H1 (cell line): Measurements from ENCODE around the gene UBR2. TPM values are rescaled to one million over a fixed set of nuclear protein-coding genes. Genes with fewer than 3 reads are reported as not detected.

Experiments
- CTCF ChIA-PET: fragments of 300-600 bp; sonication (Branson Sonifier 250); formaldehyde crosslinking; loops from one replicate; lab custom pipeline; 2021; ENCODE audit not compliant: partially characterized antibody; lab: Charles Lee
- POLR2A ChIA-PET: fragments of 300-600 bp; sonication (Branson Sonifier 250); formaldehyde crosslinking; loops from one replicate; lab custom pipeline; 2021; ENCODE audit warnings: inconsistent platforms; ENCODE audit not compliant: partially characterized antibody; lab: Charles Lee
- DNase-seq, 2 experiments: peaks; one replicate each; pipeline versions ENCODE4 v3.0.0 to v3.0.0-alpha.2; 2010 to 2022; ENCODE audit warnings: low spot score in 2 of 2, low read depth in 1 of 2, mixed read lengths in 1 of 2
- FAIRE-seq: peaks from 2 replicates; lab custom pipeline; 2011; peaks lifted over from hg19 to GRCh38; lab: Jason Lieb, UNC
- H2AFZ ChIP-seq: 2 replicates; pipeline ENCODE4 v1.8.1; 2012; ENCODE audit warnings: low read length, inconsistent platforms
- H2AK5ac ChIP-seq: 2 replicates; pipeline ENCODE4 v1.6.1; 2013; ENCODE audit warnings: low read depth, low read length
- H2BK120ac ChIP-seq: replicated peaks from 2 replicates; pipeline ENCODE3; 2013; ENCODE audit warnings: low read depth, low read length, inconsistent platforms
- H2BK12ac ChIP-seq: 2 replicates; pipeline ENCODE4 v1.6.1; 2013; ENCODE audit warnings: low read depth, low read length
- H2BK15ac ChIP-seq: 2 replicates; pipeline ENCODE4 v1.6.1; 2013; ENCODE audit warnings: low read length
- H2BK20ac ChIP-seq: 2 replicates; pipeline ENCODE4 v1.6.1; 2013; ENCODE audit warnings: low read length
- H2BK5ac ChIP-seq: 2 replicates; pipeline ENCODE4 v1.6.1; 2013; ENCODE audit warnings: low read depth, low read length
- H3K14ac ChIP-seq: 2 replicates; pipeline ENCODE4 v1.6.1; 2013; ENCODE audit warnings: inconsistent platforms; ENCODE audit not compliant: insufficient read length
- H3K18ac ChIP-seq: 2 replicates; pipeline ENCODE4 v1.6.1; 2013; ENCODE audit warnings: low read length; ENCODE audit errors: extremely low read depth
- H3K23ac ChIP-seq: 2 replicates; pipeline ENCODE4 v1.6.1; 2013; ENCODE audit warnings: inconsistent platforms; ENCODE audit not compliant: insufficient read length
- H3K23me2 ChIP-seq: 2 replicates; pipeline ENCODE4 v1.6.1; 2013; ENCODE audit warnings: low read depth, low read length
- H3K27ac ChIP-seq: 2 replicates; pipeline ENCODE4 v1.6.1; 2011; ENCODE audit warnings: low read depth, low read length, inconsistent platforms
- H3K27me3 ChIP-seq, 4 experiments: replicated peaks in 1 of 4; 1 replicate in 1 of 4; 2 replicates in 3 of 4; pipeline versions ENCODE4 v1.6.1 to v1.8.1; 2011 to 2013; ENCODE audit warnings: low read length in 3 of 4, mild to moderate bottlenecking in 3 of 4, inconsistent platforms in 2 of 4, mixed read lengths in 2 of 4, moderate library complexity in 1 of 4; ENCODE audit not compliant: control insufficient read depth in 3 of 4, insufficient read depth in 3 of 4; ENCODE audit errors: extremely low read depth in 1 of 4
- H3K36me3 ChIP-seq, 4 experiments: 2 replicates each; pipeline versions ENCODE4 v1.6.1 to v1.8.1; 2011 to 2013; ENCODE audit warnings: mild to moderate bottlenecking in 4 of 4, low read length in 3 of 4, moderate library complexity in 2 of 4, control low read depth in 1 of 4, inconsistent platforms in 1 of 4; ENCODE audit not compliant: insufficient read depth in 4 of 4, control insufficient read depth in 2 of 4
- H3K4ac ChIP-seq: replicated peaks from 2 replicates; pipeline ENCODE3; 2013; ENCODE audit warnings: low read length, low read depth, mixed read lengths, inconsistent platforms; ENCODE audit not compliant: insufficient read length
- H3K4me1 ChIP-seq, 4 experiments: replicated peaks in 1 of 4; 1 replicate in 1 of 4; 2 replicates in 3 of 4; pipeline versions ENCODE4 v1.6.1 to v1.8.1; 2011 to 2013; ENCODE audit warnings: low read length in 3 of 4, inconsistent platforms in 2 of 4, mixed read lengths in 1 of 4; ENCODE audit not compliant: insufficient read depth in 4 of 4, control insufficient read depth in 3 of 4
- H3K4me2 ChIP-seq, 2 experiments: 2 replicates each; pipeline versions ENCODE4 v1.6.1 to v1.8.1; 2011 to 2013; ENCODE audit warnings: low read depth in 2 of 2, low read length in 2 of 2, control low read depth in 1 of 2, inconsistent platforms in 1 of 2, mild to moderate bottlenecking in 1 of 2; ENCODE audit not compliant: insufficient read depth in 1 of 2
- H3K4me3 ChIP-seq, 4 experiments: fragments of 200-600, 300-600 bp in 1 of 4; sonication (generic), shearing (Covaris generic), sonication (Bioruptor Twin) in 1 of 4; 2 replicates each; pipeline versions ENCODE4 v1.5.1 to v1.8.1; 2011 to 2016; ENCODE audit warnings: low read length in 4 of 4, low read depth in 3 of 4, control low read depth in 2 of 4, inconsistent platforms in 2 of 4, mild to moderate bottlenecking in 2 of 4, mixed read lengths in 1 of 4, moderate library complexity in 1 of 4; ENCODE audit not compliant: insufficient read depth in 2 of 4; ENCODE audit errors: extremely low read depth in 1 of 4
- H3K56ac ChIP-seq: replicated peaks from 2 replicates; pipeline ENCODE3; 2013; ENCODE audit warnings: low read depth, mild to moderate bottlenecking, mixed read lengths, low read length, inconsistent platforms; ENCODE audit not compliant: insufficient read length
- H3K79me1 ChIP-seq: 2 replicates; pipeline ENCODE4 v1.6.1; 2013; ENCODE audit warnings: low read depth, low read length, control low read depth
- H3K79me2 ChIP-seq, 2 experiments: 2 replicates each; pipeline versions ENCODE4 v1.6.1 to v1.8.1; 2012 to 2013; ENCODE audit warnings: low read length in 2 of 2, mild to moderate bottlenecking in 2 of 2, inconsistent platforms in 1 of 2; ENCODE audit not compliant: insufficient read depth in 2 of 2, control insufficient read depth in 1 of 2
- H3K9ac ChIP-seq, 4 experiments: replicated peaks in 1 of 4; 1 replicate in 1 of 4; 2 replicates in 3 of 4; pipeline versions ENCODE4 v1.6.1 to v1.8.1; 2011 to 2013; ENCODE audit warnings: low read depth in 3 of 4, low read length in 3 of 4, control low read depth in 2 of 4, mild to moderate bottlenecking in 2 of 4, moderate library complexity in 2 of 4, inconsistent platforms in 1 of 4; ENCODE audit errors: extremely low read depth in 1 of 4
- H3K9me3 ChIP-seq, 2 experiments: 2 replicates each; pipeline versions ENCODE4 v1.6.1 to v1.8.1; 2012 to 2013; ENCODE audit warnings: mild to moderate bottlenecking in 2 of 2, moderate library complexity in 2 of 2, control low read depth in 1 of 2, inconsistent platforms in 1 of 2, low read depth in 1 of 2, low read length in 1 of 2, mixed read lengths in 1 of 2; ENCODE audit not compliant: insufficient read depth in 2 of 2
- H4K20me1 ChIP-seq, 2 experiments: replicated peaks in 1 of 2; 2 replicates each; pipeline versions ENCODE3 to v1.8.1; 2011 to 2013; ENCODE audit warnings: inconsistent platforms in 2 of 2, low read length in 2 of 2, mild to moderate bottlenecking in 1 of 2; ENCODE audit not compliant: insufficient read depth in 2 of 2, control insufficient read depth in 1 of 2
- H4K5ac ChIP-seq: 2 replicates; pipeline ENCODE4 v1.6.1; 2013; ENCODE audit warnings: low read length, low read depth, mixed read lengths, inconsistent platforms; ENCODE audit not compliant: insufficient read length
- H4K8ac ChIP-seq: 2 replicates; pipeline ENCODE4 v1.8.0; 2013; ENCODE audit warnings: mild to moderate bottlenecking, moderate library complexity, low read length, inconsistent platforms; ENCODE audit not compliant: insufficient read depth; ENCODE audit errors: extremely low read depth
- H4K91ac ChIP-seq: replicated peaks from 2 replicates; pipeline ENCODE3; 2013; ENCODE audit warnings: low read length, mixed read lengths, inconsistent platforms; ENCODE audit not compliant: insufficient read length
- ASH2L ChIP-seq: fragments of 200-600, 300-600 bp; sonication (generic); IDR thresholded peaks from one replicate; pipeline ENCODE4 v1.7.1; 2017; ENCODE audit warnings: low read length
- CBX8 ChIP-seq: fragments of 300-800, 300-1000 bp; sonication (generic); IDR thresholded peaks from 2 replicates; pipeline ENCODE4 v1.7.1; 2016; ENCODE audit warnings: low read depth, low read length, borderline replicate concordance
- CHD1 ChIP-seq: IDR thresholded peaks from 2 replicates; pipeline ENCODE4 v1.6.1; 2012; ENCODE audit warnings: low read depth, low read length, improper control_type of control experiment
- GTF2F1 ChIP-seq: IDR thresholded peaks from 2 replicates; pipeline ENCODE4 v1.6.1; 2012; ENCODE audit warnings: low read depth, low read length, improper control_type of control experiment, borderline replicate concordance
- KDM1A ChIP-seq: fragments of 200-600, 300-600 bp; sonication (generic); IDR thresholded peaks from 2 replicates; pipeline ENCODE4 v1.7.1; 2016; ENCODE audit warnings: mild to moderate bottlenecking, low read length, borderline replicate concordance
- KDM5A ChIP-seq: fragments of 200-600 bp; IDR thresholded peaks from 2 replicates; pipeline ENCODE4 v1.7.1; 2012; ENCODE audit warnings: mild to moderate bottlenecking, low read length, inconsistent platforms, mixed read lengths
- PHF8 ChIP-seq: fragments of 200-600 bp; sonication (generic); conservative IDR thresholded peaks from 2 replicates; pipeline ENCODE4 v1.7.1; 2012; ENCODE audit warnings: low read depth, mild to moderate bottlenecking, inconsistent platforms, low read length, moderate library complexity
- POLR2A ChIP-seq, 2 experiments: IDR thresholded peaks; 1 replicate in 1 of 2; 2 replicates in 1 of 2; pipeline ENCODE4 v1.6.1; 2011; ENCODE audit warnings: low read depth in 2 of 2, low read length in 2 of 2, mild to moderate bottlenecking in 2 of 2; ENCODE audit errors: control extremely low read depth in 1 of 2
- SIX5 ChIP-seq: IDR thresholded peaks from 2 replicates; pipeline ENCODE4 v1.6.1; 2011; ENCODE audit warnings: mild to moderate bottlenecking, low read depth, low read length
- SP1 ChIP-seq: IDR thresholded peaks from 2 replicates; pipeline ENCODE4 v1.6.1; 2011; ENCODE audit warnings: low read depth, low read length
- TAF7 ChIP-seq: optimal IDR thresholded peaks from 2 replicates; pipeline ENCODE3; 2011; ENCODE audit warnings: low read depth, mild to moderate bottlenecking, inconsistent platforms, low read length, moderate library complexity, borderline replicate concordance
- TBP ChIP-seq: IDR thresholded peaks from 2 replicates; pipeline ENCODE4 v1.6.1; 2011; ENCODE audit warnings: low read depth, low read length, improper control_type of control experiment
- TEAD4 ChIP-seq: IDR thresholded peaks from 2 replicates; pipeline ENCODE4 v1.6.1; 2012; ENCODE audit warnings: low read depth, low read length, inconsistent platforms, mixed read lengths
- YY1 ChIP-seq: IDR thresholded peaks from 2 replicates; pipeline ENCODE4 v1.6.1; 2011; ENCODE audit warnings: low read depth, mild to moderate bottlenecking, low read length
- WGBS, 2 experiments: shearing (Covaris generic) in 1 of 2; methylation state at CpG; one replicate each; pipeline versions ENCODE4 v1.1.6 to v1.1.7; 2013 to 2015; ENCODE audit warnings: low lambda C conversion rate in 2 of 2, mixed read lengths in 2 of 2, inconsistent platforms in 1 of 2, low coverage in 1 of 2, missing lambda C conversion rate in 1 of 2; ENCODE audit not compliant: insufficient replicate concordance in 2 of 2, insufficient coverage in 1 of 2, insufficient read length in 1 of 2; ENCODE audit errors: extremely low coverage in 1 of 2, missing lambda C conversion rate in 1 of 2; 5-methylcytosine and 5-hydroxymethylcytosine counted together
- polyA plus RNA-seq, 7 experiments: library from polyadenylated mRNA; depleted of rRNA in 3 of 7; stranded (reverse) in 5 of 7; unstranded in 2 of 7; fragments of >200 nt in 5 of 7; fragments of 200-250 nt in 2 of 7; gene quantifications; 1 replicate in 5 of 7; 2 replicates in 1 of 7; 4 replicates in 1 of 7; pipeline versions ENCODE4 v1.2.1 to v1.2.3, GENCODE V29; 2011 to 2013; ENCODE audit warnings: missing spikeins in 2 of 7, mixed read lengths in 2 of 7
- total RNA-seq: library from RNA; stranded (reverse); fragmentation: NEBNext Ultra II Directional; extraction: Animal tissue kit (Norgen Biotek cat#: 25700); gene quantifications from 2 replicates; pipeline ENCODE4 v1.2.1, GENCODE V29; 2021
- TF ChIP-seq, protein P1 (sequence below): IDR thresholded peaks from 2 replicates; pipeline ENCODE4 v1.6.1; 2012; ENCODE audit warnings: inconsistent platforms

Gene UBR2
- total and polyA plus RNA-seq, 2 of the 8 experiments (the other 6 are each of a cell fraction or from before 2014, with no cell fraction given), result 6.5 to 19.5 TPM

DNA sequence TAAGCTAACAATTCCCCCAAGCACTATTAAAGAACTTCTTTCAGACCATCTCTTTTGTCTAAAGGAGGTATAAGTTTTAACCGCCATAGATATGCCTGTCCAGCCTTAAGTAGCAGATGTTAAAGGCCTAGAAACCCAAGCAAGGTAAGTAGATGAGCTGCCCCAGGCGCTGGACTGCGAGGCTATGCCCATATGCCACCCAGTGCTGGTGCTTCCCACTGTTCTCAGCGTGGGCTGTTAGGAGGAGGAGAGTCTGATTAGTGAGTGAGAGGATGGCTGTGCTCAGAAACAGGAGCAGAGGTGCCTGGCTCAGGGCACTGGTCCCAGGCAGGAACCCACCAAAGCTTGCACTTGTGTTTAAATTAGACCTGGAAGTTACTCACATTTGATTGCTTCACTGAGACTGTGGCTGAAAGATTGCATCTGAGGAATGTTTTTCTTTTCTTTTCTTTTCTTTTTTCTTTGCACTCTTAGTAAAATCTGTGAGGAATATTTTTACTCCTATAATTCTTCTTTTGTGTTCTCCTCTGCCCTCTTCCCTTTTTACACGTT lies 126.4 kb downstream of the UBR2 start:
- FAIRE-seq (no peak), DNase-seq (no peak)
- no peak overlapping the region for H2AK5ac ChIP-seq
- H3K27ac ChIP-seq, result no peak overlapping the region
- H2BK12ac ChIP-seq, result no peak overlapping the region
- no peaks in the 10 kb centered on the region for H3K27me3 ChIP-seq
- H3K79me2 ChIP-seq, result no peaks in the 10 kb centered on the region
- 93% methylated on average over 5 of the region's 5 CpGs; no CpG with 5 or more reads in 1 of the 2 experiments for WGBS, 2 experiments
- H4K8ac ChIP-seq, result no peak overlapping the region
- no peaks in the 10 kb centered on the region for H4K20me1 ChIP-seq
- H2BK5ac ChIP-seq, result no peak overlapping the region
- H3K79me1 ChIP-seq, result no peaks in the 10 kb centered on the region
- POLR2A ChIA-PET, result interaction anchor here (1.5 kb wide), 1 partner anchor 190 kb away, joined by 5 read pairs; the partner anchor contains the start of gene RPL7L1
- H3K18ac ChIP-seq, result no peak overlapping the region
- no peak overlapping the region for H2AFZ ChIP-seq
- no peak overlapping the region for H3K4me2 ChIP-seq
- H3K23me2 ChIP-seq, result no peaks in the 10 kb centered on the region
- no peak overlapping the region for H3K23ac ChIP-seq
- H3K14ac ChIP-seq, result no peak overlapping the region
- H3K36me3 ChIP-seq, result peaks cover 7 to 52% (median 39%) of the 10 kb centered on the region in 4 experiments; a peak in 7 of 8 replicates
- no peak overlapping the region for H3K56ac ChIP-seq
- peaks cover 0 to 10% of the 10 kb centered on the region in 2 experiments; a peak in 1 of 4 replicates for H3K9me3 ChIP-seq
- H3K4me1 ChIP-seq, result no peaks in the 10 kb centered on the region
- no peak overlapping the region for H4K5ac ChIP-seq
- H3K4ac ChIP-seq, result no peak overlapping the region
- no peak overlapping the region for H3K9ac ChIP-seq
- CTCF ChIA-PET, result interaction anchor here (0.6 to 2.4 kb wide), 3 partner anchors 28 to 51 kb away, joined by 3 to 9 read pairs (median 3); no protein-coding TSS in a partner anchor
- no peak overlapping the region for H3K4me3 ChIP-seq
- no peak overlapping the region for H2BK120ac ChIP-seq
- H4K91ac ChIP-seq, result no peak overlapping the region
- H2BK20ac ChIP-seq, result no peak overlapping the region
- no peak overlapping the region for H2BK15ac ChIP-seq
- TF ChIP-seq TAF7, result no peak
- no peak for TF ChIP-seq CHD1
- no peak for TF ChIP-seq GTF2F1
- TF ChIP-seq KDM1A, result no peak
- TF ChIP-seq ASH2L, result no peak
- no peak for TF ChIP-seq SIX5
- no peak for TF ChIP-seq PHF8
- TF ChIP-seq KDM5A, result no peak
- TF ChIP-seq POLR2A (IDR thresholded peaks at IDR 0.05; ENCODE audit: control extremely low read depth in 1 of 2, low read depth in 2 of 2, low read length in 2 of 2), result no peak
- no peak for TF ChIP-seq CBX8
- TF ChIP-seq, protein P1, sequence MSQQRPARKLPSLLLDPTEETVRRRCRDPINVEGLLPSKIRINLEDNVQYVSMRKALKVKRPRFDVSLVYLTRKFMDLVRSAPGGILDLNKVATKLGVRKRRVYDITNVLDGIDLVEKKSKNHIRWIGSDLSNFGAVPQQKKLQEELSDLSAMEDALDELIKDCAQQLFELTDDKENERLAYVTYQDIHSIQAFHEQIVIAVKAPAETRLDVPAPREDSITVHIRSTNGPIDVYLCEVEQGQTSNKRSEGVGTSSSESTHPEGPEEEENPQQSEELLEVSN, result no peak
- TF ChIP-seq TEAD4, result no peak
- no peak for TF ChIP-seq TBP
- TF ChIP-seq SP1, result no peak
- TF ChIP-seq YY1, result no peak
